OCI-LY3 (cell line): ENCODE results near the gene LMO2.

ENCODE experiments used
- EZH2phosphoT487 ChIP-seq: fragments of 200-600 bp; shearing (Covaris generic); IDR thresholded peaks from 2 replicates; pipeline ENCODE4 v1.6.1; 2018; ENCODE audit warnings: antibody characterized with exemption, mixed run types, low read depth
- TF ChIP-seq, protein P1 (sequence below): fragments of 200-600, 300-600 bp; sonication (generic); IDR thresholded peaks from 2 replicates; pipeline ENCODE4 v1.5.1; 2014; ENCODE audit warnings: antibody characterized with exemption, low read length, low read depth

DNA sequence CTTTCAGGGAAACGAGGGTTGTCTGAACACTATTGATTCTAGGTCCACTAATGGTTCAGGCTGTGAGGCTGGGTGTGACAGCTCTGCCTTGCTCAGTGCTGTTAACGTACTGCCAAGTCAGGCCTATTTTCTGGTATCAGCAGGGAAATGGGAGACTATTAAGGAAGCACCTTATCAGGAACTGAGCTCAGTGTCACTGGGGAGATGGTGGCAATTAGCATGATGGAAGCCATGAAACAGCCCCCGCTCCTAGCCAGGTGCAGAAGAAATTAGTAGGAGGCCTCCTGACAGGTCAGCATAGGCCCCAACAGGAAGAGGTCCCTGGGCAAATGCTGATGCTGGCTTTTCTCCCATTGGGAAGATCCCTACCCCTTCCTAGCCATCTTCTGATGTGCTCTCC, 42.6 kb upstream of the LMO2 start:
- TF ChIP-seq, protein P1, sequence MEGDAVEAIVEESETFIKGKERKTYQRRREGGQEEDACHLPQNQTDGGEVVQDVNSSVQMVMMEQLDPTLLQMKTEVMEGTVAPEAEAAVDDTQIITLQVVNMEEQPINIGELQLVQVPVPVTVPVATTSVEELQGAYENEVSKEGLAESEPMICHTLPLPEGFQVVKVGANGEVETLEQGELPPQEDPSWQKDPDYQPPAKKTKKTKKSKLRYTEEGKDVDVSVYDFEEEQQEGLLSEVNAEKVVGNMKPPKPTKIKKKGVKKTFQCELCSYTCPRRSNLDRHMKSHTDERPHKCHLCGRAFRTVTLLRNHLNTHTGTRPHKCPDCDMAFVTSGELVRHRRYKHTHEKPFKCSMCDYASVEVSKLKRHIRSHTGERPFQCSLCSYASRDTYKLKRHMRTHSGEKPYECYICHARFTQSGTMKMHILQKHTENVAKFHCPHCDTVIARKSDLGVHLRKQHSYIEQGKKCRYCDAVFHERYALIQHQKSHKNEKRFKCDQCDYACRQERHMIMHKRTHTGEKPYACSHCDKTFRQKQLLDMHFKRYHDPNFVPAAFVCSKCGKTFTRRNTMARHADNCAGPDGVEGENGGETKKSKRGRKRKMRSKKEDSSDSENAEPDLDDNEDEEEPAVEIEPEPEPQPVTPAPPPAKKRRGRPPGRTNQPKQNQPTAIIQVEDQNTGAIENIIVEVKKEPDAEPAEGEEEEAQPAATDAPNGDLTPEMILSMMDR, result no peak
- no peak for TF ChIP-seq EZH2phosphoT487
